ENCODE data around the gene MPST.

MPST gene

DNA sequence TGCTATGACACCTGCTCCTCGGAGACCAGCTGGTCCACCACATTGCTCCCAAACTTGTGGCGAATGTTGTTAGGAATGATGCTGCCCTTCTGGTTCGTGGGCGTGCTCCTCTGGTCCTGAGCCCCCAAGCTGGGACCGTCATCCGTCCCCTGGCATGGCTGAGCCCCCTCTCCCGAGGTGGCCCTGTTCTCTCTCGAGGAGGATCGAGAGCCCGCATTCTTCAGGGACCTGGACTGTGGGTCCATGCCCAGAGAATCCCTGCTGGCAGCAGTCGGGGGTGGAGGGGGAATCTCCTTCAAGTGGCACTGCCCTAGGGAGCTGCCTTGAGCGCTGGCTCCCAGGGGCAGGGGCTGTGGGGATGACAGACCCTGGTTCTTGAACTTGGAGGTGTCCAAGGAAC, 17.7 kb upstream of the MPST start:
- no peak for DNase-seq

DNA sequence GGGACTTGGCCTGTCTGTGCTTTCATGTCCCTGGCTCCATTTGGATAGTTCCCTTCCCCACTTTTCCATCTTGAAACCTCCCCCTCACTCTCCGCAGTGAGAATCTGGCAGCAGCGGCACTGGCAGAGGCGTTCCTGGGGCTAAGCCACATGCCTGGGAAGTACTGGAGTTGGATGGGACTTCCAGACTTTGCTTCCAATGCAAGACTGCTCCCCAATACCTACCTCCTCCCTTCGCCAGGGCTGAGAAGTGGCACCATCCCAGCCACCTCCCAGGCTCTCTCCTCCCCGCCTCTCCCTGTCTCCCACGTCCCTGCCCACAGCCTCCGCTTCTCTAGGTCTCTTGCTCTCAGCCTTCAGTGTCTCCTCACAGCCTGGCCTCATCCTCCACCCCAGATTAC, 16.9 kb upstream of the MPST start:
- DNase-seq = no peak

DNA sequence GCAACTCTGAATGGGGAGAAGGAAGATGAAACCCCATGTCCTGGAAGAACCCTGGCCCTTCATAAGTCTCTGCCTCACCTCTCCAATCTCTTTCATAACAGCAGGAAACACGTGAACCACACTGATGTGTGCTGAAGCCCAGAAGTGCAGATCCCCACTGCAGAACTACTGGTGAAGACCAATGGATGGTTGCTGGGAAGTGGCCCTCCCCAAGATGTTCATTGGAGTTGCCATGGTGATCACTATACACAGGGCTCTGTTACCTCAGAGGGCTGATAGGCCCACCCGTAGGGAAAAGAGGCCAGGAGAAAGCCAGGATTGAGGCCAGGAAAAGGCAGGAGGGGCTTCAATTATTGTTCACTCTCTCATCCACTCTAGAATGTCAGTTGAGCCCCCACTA, 11.9 kb upstream of the MPST start:
- DNase-seq = no peak

DNA sequence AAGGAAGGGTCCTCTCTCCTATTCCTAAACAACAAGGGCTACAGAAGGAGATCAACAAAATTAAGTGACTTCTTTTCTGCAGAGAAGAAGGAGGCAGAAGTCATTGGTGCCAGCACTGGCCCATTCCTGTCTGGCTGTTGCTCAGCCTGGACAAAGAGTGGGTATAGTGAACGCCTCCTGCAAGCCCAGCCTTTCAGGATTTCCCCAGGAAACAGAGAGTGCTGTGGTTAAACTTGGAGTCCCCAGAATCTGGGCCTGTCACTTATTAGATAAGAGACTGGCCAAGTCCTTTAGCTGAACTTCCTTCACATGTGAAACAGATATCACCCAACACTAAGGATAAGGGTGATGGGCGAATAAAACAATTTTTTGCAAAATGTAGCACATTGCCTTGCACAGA, 11.2 kb upstream of the MPST start:
- no peak for DNase-seq

DNA sequence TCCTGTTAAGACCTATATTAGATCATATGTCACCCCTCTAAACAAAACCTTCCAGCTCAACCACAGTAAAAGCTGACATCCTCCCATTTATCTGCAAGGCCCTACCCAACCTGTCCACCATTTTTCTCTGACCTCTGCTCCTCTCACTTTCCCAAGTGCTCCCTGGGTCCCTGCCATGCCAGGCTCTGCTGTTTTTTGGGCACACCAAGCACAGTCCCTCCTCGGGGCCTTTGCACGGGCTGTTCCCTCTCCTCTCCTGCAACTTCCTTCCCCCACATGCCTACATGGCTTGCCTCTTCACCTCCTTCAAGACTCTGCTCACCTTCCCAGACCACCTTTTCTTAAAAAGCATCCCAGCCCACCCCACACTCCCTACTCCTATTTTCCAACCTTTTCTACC, 10.1 kb upstream of the MPST start:
- DNase-seq = no peak

DNA sequence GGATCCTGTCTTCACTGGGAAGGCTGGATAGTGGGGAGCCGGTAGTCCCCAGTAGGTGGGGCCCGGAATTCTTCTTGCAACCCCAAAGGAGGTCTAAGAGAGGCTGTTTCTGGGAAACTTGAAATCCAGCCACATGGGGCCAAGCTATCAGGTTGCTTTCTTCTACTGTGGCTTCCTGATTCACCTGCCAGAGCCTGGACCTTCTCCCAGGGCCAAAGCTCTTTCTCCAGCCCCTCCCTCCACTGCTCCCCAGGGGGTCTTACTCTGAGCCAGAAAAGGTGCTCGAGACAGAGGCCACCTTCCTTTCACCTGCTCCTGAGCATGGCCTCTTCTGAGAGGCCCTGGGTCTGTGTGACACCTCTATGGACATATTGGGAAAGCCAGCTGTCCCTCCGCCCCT, 9.4 kb upstream of the MPST start:
- DNase-seq = no peak

DNA sequence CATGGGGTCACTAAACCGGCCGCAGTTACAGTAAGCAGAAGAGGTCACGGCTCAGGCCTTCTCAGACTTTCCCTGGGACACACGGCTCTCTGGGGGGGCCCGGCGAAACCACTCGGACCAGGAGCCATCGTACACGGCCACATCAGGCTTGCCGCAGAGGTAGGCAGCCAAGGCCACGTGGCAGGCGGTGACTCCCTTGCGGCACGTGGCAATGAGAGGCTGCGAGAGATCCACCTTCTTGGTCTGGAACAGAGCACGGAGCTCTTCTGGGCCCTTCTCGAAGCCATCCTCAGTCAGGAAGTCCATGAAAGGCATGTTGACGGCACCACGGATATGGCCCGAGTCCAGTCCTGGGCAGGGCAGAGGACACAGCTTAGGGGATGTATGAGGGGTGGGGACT, 8.6 kb upstream of the MPST start:
- no peak for DNase-seq

DNA sequence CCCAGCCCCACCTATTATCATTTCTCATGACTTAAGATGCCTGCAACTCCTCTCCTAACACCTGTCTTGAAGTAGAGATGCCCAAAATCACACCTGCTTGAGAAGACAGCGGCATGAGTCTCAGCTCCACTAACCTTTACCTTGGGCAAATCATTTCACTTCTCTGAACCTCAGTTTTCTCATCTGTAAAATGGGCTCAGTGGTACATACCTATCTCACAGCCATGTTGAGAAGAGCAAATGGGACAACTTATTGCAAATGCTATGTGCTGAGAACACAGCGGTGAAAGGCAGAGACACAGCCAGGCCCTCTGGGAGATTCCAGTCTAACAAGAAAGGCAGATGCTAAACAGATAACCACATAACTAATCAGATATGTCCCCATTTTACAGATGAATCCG, 8.1 kb upstream of the MPST start:
- DNase-seq = no peak

DNA sequence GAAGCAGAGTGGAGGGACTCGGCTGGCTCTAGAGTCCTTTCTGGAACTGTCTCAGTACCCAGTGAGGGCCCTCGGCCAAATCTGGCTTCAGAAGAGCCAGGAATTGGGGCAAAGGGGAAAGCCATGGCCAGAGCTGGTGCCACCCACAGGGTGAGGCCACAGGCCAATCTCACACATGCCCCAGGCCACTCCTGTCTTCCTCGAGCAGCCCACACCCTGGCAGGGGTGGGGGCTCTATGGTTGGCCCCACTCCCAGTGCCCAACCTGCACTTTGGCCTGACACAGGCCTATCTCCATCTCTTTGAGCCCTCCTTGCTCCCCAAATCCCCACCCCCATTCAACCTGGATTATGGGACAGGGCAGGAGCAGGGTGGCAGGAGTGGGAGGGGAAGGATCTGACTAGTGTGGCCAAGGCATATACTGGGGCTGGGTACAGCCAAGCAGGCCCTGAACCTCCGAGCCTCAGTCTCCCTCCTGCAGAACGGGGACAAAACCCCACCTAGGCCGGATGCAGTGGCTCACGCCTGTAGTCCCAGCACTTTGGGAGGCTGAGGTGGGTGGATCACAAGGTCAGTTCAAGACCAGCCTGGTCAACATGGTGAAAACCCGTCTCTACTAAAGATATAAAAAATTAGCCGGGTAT, 7.2 kb upstream of the MPST start:
- DNase-seq = no peak

DNA sequence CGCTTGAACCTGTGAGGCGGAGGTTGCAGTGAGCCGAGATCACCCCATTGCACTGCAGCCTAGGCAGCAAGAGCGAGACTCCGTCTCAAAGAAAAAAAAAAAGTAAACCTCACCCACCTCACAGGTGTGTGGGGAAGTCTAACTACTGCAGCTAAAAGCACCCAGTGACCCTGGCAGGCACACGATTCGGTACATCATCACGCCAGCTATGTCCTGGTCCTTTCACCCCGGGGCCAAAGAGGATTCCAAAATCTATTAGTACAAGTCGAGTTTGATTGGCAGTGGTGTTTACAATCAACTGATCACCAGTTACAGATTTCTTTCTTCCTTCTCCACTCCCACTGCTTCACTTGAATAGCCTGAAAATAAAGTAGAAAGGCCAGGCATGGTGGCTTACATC, 6.6 kb upstream of the MPST start:
- DNase-seq = no peak

DNA sequence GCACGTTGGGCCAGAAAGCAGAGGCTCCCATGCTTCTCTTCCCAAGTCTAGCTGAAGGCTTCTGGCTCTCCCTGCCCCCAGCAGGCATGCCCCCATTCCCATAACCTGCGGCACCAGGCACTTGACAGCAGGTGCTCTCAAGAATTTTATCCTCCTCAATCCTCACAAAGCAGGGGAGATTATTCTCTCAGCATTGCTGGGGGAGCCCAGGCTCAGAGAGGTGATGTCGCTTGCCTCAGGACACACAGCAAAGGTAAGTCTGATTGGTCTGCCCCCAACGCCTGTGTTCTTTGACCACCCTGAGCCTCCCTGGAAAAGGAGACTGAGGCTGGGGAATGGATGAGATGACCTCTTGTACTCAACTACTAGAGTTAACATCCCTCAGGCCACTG, 5.1 kb upstream of the MPST start:
- no peak for DNase-seq

DNA sequence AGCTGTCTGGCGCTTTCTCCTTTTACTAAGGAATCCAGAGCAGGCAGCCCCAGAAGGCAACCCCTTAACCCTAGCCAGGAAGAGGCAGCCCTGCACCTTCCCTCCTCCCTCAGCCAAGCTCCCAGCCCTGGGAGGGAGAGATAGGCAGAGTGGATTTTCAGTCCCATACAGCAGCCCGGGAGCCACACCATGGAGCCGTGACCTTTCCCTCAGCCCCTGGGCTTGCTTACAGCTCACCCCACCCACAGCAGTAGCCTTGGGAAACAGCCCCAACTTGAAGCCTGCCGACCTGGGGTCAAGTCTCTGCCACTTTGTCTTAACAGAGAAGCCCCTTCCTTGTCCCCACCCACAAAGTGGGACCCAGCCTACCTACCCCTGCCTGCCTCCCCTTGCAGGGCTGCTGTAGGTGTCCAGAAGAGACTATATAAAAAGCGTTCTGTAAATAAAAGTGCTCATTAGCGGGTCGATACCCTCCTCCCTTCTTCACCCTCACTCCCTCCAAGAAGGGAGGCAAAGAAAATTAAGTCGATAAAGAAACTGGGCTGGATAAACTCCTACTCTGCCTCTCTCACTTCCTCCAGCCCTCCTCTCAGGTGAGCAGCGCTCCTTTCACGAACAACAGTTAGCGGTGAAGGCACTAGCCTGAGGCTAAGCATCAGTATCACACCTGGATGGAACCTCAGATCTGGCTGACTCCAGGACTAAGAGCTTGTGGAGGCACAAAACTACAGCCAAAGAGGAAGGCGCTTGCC, 4.5 kb upstream of the MPST start:
- DNase-seq = no peak

DNA sequence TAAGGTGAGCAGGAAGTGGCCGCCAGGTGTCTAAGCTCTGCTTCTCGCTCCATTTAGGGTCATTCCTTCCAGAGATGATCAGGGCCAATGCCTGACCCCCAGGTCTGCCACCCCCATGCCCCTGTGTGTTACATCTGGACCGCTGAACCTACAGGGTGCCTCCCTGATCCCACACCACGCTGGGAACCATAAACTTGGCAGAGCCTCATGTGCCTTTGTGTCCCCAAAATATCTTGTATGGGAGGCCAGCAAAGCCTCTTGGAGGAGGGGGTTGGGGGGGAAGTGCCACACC, 4.0 kb upstream of the MPST start:
- DNase-seq = no peak

DNA sequence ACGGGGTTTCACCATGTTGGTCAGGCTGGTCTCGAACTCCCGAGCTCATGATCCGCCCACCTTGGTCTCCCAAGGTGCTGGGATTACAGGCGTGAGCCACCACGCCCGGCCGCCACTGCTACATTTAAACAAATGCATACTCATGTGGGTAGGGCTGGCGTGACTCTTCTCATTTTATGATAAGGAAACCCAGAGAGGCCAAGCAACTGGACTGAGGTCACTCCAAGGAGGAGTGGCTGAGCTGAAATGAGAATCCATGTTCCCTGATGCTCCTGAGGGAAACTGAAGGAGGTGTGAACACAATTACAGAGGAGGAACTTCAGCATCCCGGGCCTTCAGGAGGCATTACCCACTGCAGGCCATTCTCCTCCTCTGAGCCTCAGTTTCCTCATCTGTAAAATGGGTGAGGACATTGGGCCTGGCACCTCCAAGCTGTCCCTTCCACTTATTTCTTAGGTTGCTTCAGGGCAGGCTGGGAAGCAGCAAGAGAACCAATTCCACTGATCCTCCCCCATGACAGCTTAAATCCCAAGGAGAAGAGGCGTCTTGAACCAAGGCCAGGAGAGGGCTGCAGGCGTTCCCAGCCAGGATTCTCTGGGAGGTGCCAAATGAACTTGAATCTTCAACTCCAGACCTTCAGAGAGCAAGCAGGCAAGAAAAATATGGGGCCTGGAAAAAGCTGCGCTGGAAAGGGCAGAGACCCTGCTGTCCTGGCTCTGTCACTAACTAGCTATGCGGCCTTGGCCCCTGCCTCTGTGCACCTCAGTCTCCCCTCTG, 3.2 kb upstream of the MPST start:
- DNase-seq = no peak

DNA sequence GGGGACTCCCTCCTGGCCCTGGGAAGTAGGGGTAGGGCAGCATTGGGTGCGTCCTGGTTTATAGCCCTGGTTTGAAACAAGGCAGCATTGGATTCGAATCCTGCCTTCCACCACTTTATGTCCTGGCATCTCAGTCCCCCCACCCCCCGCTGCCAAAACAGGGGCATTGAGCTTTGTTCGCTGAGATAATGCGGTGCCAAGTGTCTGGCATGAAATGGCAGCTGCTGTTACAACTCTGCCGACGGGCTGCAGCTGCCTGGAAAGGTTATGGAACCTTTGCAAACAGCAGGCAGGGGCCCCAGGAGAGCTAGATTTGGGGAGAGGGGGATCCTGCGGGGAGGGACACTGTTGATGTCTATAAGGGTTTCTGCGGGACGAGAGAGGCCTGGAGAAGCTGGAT, 2.2 kb upstream of the MPST start:
- DNase-seq = no peak

DNA sequence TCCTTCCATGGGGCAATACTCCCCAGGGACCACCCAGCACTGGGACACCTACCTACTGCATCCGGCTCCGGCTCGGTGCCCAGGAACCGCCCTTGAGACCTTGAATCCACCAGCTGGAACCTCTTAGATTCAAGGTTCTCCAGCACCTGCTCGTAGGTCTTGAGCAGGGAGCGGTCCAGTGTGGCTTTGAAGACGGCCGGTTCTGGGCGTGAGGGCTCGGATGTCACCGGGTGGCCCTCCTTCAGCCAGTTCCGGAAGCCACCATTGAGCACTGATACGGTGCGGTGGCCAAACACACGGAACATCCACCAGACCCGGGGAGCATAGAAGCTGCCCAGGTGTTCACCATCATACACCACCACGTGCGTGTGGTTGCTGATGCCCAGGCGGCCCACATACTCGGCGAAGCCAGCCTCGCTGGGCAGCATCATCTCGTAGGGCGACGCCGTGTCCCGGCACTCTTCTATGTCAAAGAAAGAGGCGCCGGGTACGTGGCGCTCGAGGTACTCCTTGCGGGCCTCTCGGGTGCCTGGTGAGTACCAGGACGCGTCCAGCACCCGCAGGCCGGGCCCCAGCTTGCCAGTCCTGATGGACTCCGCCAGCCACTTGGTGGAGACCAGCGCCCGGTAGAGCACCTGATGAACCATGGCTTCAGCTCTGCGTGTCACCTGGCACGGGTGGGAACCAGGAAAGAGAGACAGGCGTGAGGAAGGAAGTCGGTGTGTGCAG, 1.3 kb upstream of the MPST start:
- no peak for DNase-seq

DNA sequence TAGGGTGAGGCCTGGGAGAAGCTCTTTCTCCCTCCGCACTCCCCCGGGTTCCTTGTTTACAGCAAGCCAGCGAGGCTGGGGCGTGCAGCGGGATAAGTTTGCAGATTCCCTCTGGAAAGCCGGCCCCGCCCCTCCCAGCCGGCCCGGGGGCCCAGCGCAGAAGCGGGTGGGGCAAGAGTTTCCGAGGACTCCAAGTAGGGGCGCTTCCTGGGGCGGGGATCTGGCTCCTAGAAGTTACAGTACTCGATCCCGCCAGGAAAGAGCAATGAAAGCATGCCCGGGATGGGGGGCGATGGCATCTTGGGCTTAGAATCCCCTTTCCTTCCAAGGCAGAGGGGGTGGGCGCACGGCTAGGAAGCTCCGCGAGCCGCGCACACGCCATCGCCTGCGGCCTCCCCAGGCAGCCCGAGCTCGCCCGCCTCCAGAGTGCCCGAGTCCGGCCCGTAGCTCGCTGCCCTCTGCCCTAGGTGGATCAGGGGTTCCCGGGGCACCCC, 680 bp upstream of the MPST start:
- DNase-seq = no peak

DNA sequence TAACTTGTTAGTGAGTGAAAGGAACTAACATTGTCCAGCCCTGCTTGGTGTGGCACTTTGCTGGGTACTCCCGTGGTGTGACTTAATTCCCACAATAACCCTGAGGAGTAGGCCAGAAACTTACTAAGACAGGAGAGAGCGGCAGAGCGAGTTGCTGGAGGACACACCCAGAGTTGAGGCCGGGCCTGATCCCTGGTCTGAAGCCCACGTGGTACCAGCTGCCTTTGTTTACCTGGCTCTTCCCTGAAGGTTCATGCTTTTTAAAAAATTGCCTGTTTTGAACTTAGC, 594 bp downstream of the MPST start:
- no peak for DNase-seq

DNA sequence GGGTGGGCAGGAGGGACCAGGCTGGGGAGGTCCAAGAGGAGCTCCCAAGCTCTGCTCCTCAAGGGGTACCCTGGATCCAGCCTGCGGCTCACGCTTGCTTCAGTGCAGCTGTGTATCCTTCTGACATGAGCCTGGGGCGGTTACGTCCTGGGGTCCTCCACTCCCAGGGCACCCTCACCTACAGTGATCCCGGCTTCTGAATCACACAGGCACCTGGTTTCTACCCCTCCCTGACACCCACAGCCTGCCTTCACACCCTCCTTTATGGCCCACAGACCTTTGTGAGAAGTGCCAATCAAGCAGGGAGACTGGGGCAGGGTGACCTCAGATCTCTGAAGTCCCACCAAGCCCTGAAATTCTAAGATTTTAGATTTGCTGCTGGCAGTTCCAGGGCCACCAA, 1.5 kb downstream of the MPST start:
- DNase-seq = no peak

DNA sequence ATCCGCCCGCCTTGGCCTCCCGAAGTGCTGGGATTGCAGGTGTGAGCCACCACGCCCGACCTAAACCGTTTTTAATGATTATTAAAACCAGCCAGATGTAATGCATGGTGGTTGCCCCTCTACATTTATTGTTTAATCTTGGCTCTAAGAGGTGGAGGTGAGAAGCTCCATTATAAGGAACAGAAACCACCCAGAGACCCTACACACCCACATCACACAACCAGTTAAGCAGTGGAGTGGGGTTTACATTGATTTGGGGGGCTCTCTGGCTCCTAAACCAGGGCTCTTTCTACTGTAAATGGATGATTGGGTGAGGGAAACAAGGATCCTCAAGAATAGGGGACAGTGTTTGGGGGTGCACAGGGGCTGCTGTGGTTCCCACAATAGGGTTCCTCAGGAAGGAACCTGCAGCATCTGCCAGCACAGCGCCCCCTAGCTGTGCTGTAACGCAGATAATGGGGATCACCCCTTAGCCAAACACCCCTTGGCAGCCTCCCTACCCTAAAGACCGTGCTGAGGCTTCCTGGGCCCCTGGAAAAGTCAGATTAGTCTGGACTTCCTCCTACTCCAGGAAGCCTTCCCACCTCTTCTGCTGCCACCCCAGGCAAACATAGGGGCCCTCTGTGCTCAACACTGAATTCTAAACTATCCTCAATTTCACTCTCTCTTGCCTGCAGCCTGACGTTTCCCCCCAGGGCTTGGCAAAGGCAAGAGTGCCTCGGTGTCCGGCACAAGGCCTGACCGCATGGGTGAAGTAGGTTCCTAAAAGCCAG, 2.4 kb downstream of the MPST start:
- DNase-seq = peak; percentile 63

DNA sequence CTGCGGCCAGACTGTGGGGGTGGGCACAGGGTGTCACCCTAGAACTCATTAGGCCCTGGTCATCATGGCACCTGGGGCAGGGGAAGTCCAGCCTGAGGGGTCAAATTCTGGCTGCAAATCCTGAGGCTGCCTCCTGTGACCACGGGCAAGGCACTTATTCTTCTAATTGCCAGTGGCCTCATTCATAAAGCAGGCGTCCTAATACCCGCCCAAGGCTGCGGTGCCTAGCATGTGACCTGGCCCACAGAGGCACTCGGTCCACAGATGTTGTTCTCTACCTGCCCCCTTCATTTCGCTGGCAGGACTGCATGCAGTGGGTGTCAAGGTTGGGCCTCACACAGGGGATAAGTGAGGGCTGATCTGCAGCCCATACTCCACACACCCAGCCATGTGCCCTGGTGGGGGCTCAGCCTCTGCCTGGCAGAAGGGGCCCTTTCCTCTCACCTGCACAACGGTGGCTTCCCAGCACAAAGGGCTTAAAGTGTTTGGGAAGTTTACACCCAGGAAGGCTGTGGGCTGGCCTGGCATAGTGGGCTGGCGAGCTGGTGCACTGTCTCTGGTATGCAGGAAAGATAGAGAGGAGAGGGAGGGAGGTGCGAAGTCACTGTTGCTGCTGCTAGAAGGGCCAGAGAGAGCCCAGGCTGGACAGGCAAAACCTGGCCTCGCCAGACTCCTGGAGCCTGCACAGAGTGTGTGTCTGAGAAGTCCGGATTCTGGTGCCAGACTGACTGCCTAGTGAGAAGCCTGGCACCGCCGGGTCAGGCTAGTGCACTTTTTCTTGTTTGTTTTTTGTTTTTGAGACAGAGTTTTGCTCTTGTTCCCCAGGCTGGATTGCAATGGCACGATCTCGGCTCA, 3.2 kb downstream of the MPST start:
- DNase-seq = no peak

DNA sequence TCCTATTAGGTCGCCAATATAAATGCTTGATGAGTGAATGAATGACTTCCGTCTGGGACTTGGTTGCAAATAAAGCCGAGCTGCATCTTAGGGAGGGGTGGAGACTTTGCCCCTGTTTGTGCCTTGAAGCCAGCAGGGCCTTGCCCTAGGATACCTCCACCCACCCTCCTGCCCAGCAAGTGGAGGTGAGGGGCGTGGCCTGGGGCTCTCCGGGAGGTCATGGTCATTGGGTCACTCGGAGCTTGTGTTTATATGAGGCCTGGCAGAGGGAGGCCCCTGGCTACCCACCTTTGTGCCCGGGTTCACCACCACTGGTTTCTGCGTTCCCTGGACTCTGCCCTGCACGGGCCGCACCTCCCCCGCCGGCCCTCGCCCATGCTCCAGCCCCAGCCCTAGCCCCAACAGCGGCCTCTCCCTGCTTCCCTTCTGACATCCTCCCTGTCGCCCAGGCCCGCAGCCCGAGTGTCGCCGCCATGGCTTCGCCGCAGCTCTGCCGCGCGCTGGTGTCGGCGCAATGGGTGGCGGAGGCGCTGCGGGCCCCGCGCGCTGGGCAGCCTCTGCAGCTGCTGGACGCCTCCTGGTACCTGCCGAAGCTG, 4.3 kb downstream of the MPST start:
- DNase-seq = no peak
